Measurements from ENCODE around the gene SERP2.

GRCh38 chr13:44420376-44421220, 47.0 kb downstream of the SERP2 start:
- TF ChIP-seq ELF4 (IDR thresholded peaks at IDR 0.05) (no peak), FOXA1 (IDR thresholded peaks at IDR 0.05) (no peak)

All from HEK293T (cell line).